OCI-LY1 (cell line): ENCODE data around the gene KANSL1.

Experiments used
- CTCF ChIP-seq: fragments of 200-600 bp; sonication (generic), shearing (Covaris generic); IDR thresholded peaks from 2 replicates; pipeline ENCODE4 v1.5.1; 2017; ENCODE audit warnings: mild to moderate bottlenecking, antibody characterized with exemption, low read length, moderate library complexity, mixed read lengths
- EZH2 ChIP-seq: fragments of 200-600 bp; sonication (generic), shearing (Covaris generic); IDR thresholded peaks from 2 replicates; pipeline ENCODE4 v1.8.0; 2017; ENCODE audit warnings: borderline replicate concordance, mixed run types, mild to moderate bottlenecking, antibody characterized with exemption, low read length, moderate library complexity, mixed read lengths

- TF ChIP-seq EZH2 = no peak
- no peak for TF ChIP-seq CTCF
Observed at GRCh38 chr17:46049656-46050055, 143.6 kb downstream of the KANSL1 start.
